Astrocyte (in vitro differentiated cells and primary cell): ENCODE measurements around the gene CRYBA2. TPM values are rescaled to one million over a fixed set of nuclear protein-coding genes. Genes with fewer than 3 reads are reported as not detected.

ENCODE experiments used
- DNase-seq: peaks from one replicate; pipeline ENCODE4 v3.0.0-alpha.2; 2010; ENCODE audit warnings: low read depth
- FAIRE-seq: peaks from 2 replicates; lab custom pipeline; 2011; peaks lifted over from hg19 to GRCh38; lab: Jason Lieb, UNC
- H2AFZ ChIP-seq: 2 replicates; pipeline ENCODE4 v1.6.0; 2012; ENCODE audit warnings: low read depth, low read length, inconsistent platforms
- H3K27ac ChIP-seq: 2 replicates; pipeline ENCODE4 v1.5.1; 2011; ENCODE audit warnings: low read depth, low read length, inconsistent platforms
- H3K27me3 ChIP-seq: 2 replicates; pipeline ENCODE4 v1.6.0; 2011; ENCODE audit warnings: low read length, inconsistent platforms; ENCODE audit not compliant: insufficient read depth
- H3K36me3 ChIP-seq: 2 replicates; pipeline ENCODE4 v1.5.1; 2011; ENCODE audit warnings: low read length, inconsistent platforms; ENCODE audit not compliant: insufficient read depth
- H3K4me1 ChIP-seq: 2 replicates; pipeline ENCODE4 v1.5.1; 2011; ENCODE audit warnings: low read length, inconsistent platforms; ENCODE audit not compliant: insufficient read depth
- H3K4me2 ChIP-seq: 2 replicates; pipeline ENCODE4 v1.6.0; 2012; ENCODE audit warnings: low read length, inconsistent platforms
- H3K4me3 ChIP-seq: 2 replicates; pipeline ENCODE4 v1.5.1; 2011; ENCODE audit warnings: low read depth, mild to moderate bottlenecking, low read length, inconsistent platforms; ENCODE audit not compliant: insufficient read depth
- H3K79me2 ChIP-seq: 2 replicates; pipeline ENCODE4 v1.6.0; 2012; ENCODE audit warnings: mild to moderate bottlenecking, low read length, inconsistent platforms; ENCODE audit not compliant: insufficient read depth
- H3K9ac ChIP-seq: 2 replicates; pipeline ENCODE4 v1.6.0; 2012; ENCODE audit warnings: mild to moderate bottlenecking, low read length, inconsistent platforms
- H3K9me3 ChIP-seq: 2 replicates; pipeline ENCODE4 v1.5.1; 2012; ENCODE audit warnings: low read depth, mild to moderate bottlenecking, low read length, inconsistent platforms; ENCODE audit not compliant: insufficient read depth
- H4K20me1 ChIP-seq: 2 replicates; pipeline ENCODE4 v1.6.0; 2012; ENCODE audit warnings: low read length, inconsistent platforms; ENCODE audit not compliant: insufficient read depth
- H3K27ac Mint-ChIP-seq: one replicate; pipeline ENCODE4 v1.8.0; 2021; ENCODE audit warnings: mild to moderate bottlenecking, mixed read lengths; ENCODE audit not compliant: unreplicated experiment
- H3K27me3 Mint-ChIP-seq: one replicate; pipeline ENCODE4 v1.8.0; 2021; ENCODE audit warnings: low read depth, mixed read lengths; ENCODE audit not compliant: unreplicated experiment
- H3K36me3 Mint-ChIP-seq: one replicate; pipeline ENCODE4 v1.8.0; 2021; ENCODE audit warnings: low read depth, mixed read lengths; ENCODE audit not compliant: unreplicated experiment
- H3K4me1 Mint-ChIP-seq: one replicate; pipeline ENCODE4 v1.8.0; 2021; ENCODE audit warnings: low read depth, mixed read lengths; ENCODE audit not compliant: unreplicated experiment
- H3K4me3 Mint-ChIP-seq: one replicate; pipeline ENCODE4 v1.8.0; 2021; ENCODE audit warnings: mild to moderate bottlenecking, moderate library complexity, mixed read lengths; ENCODE audit not compliant: unreplicated experiment
- H3K9me3 Mint-ChIP-seq: one replicate; pipeline ENCODE4 v1.8.0; 2021; ENCODE audit warnings: mild to moderate bottlenecking, mixed read lengths; ENCODE audit not compliant: unreplicated experiment
- EZH2 ChIP-seq: IDR thresholded peaks from 2 replicates; pipeline ENCODE4 v1.6.1; 2012; ENCODE audit warnings: mild to moderate bottlenecking, low read length, inconsistent platforms; ENCODE audit not compliant: insufficient read depth
- total RNA-seq: library from RNA; stranded (reverse); gene quantifications from 2 replicates; pipeline ENCODE4 v1.2.1, GENCODE V29; 2021
- TF ChIP-seq, protein P1 (sequence below): IDR thresholded peaks from 2 replicates; pipeline ENCODE4 v1.5.1; 2011; ENCODE audit warnings: low read depth, mild to moderate bottlenecking, inconsistent platforms, low read length, moderate library complexity; ENCODE audit not compliant: insufficient read depth

The CRYBA2 gene
- total RNA-seq, 1 donor from 2014 or later, result not detected

DNA sequence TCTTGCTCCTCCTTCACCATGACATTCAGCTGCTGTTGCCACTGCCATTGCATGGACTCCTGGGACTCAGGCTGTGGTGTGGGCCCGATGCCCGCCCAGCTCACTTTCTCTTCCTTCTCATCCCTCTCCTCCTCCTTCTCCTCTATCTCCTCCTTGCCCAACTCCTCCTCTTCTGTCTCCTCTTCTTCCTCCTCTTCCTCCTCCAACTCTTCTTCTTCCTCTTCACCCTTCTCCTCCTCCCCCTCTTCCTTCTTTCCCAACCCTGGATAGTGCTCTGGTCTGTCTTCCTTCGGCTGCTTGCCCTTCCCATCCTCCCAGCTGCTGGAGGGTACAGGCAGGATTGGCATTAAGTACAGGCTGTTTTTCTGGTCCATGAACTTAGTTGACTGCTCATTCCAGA is 10.8 kb upstream of the CRYBA2 start:
- H3K36me3 Mint-ChIP-seq, result no peaks in the 10 kb centered on the region

DNA sequence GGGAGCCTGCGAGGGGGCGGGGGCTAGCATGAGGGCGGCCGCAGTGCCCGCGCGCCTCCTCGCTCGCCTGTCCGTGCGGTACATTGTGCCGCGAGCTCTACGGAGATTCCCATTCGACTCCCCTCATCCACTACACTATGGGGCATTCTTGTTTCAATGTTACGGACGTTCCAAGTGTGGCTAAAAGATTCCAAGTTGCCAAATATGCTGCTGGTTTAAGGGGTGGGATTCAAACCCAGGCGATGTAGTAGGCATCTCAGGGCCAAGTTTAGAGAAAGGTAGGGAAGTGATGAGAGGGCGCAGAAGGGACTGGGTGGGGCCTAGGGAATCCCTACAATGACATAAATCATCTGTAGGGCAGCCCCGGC is 10.0 kb upstream of the CRYBA2 start:
- Mint-ChIP-seq H3K4me3 (no peak overlapping the region), H3K27ac (no peak overlapping the region), H3K9me3 (peaks cover 7% of the 10 kb centered on the region), H3K36me3 (no peaks in the 10 kb centered on the region), H3K4me1 (peaks cover 7% of the 10 kb centered on the region), H3K27me3 (peaks cover 69% of the 10 kb centered on the region)
- no peak for FAIRE-seq
- H3K79me2 ChIP-seq, result no peaks in the 10 kb centered on the region
- no peak for DNase-seq
- TF ChIP-seq, protein P1, sequence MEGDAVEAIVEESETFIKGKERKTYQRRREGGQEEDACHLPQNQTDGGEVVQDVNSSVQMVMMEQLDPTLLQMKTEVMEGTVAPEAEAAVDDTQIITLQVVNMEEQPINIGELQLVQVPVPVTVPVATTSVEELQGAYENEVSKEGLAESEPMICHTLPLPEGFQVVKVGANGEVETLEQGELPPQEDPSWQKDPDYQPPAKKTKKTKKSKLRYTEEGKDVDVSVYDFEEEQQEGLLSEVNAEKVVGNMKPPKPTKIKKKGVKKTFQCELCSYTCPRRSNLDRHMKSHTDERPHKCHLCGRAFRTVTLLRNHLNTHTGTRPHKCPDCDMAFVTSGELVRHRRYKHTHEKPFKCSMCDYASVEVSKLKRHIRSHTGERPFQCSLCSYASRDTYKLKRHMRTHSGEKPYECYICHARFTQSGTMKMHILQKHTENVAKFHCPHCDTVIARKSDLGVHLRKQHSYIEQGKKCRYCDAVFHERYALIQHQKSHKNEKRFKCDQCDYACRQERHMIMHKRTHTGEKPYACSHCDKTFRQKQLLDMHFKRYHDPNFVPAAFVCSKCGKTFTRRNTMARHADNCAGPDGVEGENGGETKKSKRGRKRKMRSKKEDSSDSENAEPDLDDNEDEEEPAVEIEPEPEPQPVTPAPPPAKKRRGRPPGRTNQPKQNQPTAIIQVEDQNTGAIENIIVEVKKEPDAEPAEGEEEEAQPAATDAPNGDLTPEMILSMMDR, result no peak
- TF ChIP-seq EZH2, result no peak
- H3K9ac ChIP-seq, result no peak overlapping the region
- H3K36me3 ChIP-seq, result no peaks in the 10 kb centered on the region
- no peaks in the 10 kb centered on the region for H3K4me1 ChIP-seq
- H2AFZ ChIP-seq, result no peak overlapping the region
- H3K9me3 ChIP-seq, result no peaks in the 10 kb centered on the region
- H3K27ac ChIP-seq, result no peak overlapping the region
- no peaks in the 10 kb centered on the region for H4K20me1 ChIP-seq
- H3K27me3 ChIP-seq, result peaks cover 68% of the 10 kb centered on the region
- no peak overlapping the region for H3K4me2 ChIP-seq
- no peak overlapping the region for H3K4me3 ChIP-seq

More for the DNA sequence above, 10.8 kb upstream of the CRYBA2 start:
- TF ChIP-seq EZH2, result no peak
- TF ChIP-seq, protein P1, result no peak
- Histone ChIP-seq H3K27ac (no peak overlapping the region), H3K4me1 (no peaks in the 10 kb centered on the region), H3K36me3 (no peaks in the 10 kb centered on the region), H4K20me1 (no peaks in the 10 kb centered on the region), H3K4me3 (no peak overlapping the region), H2AFZ (no peak overlapping the region), H3K27me3 (peaks cover 71% of the 10 kb centered on the region), H3K4me2 (no peak overlapping the region), H3K79me2 (no peaks in the 10 kb centered on the region), H3K9me3 (no peaks in the 10 kb centered on the region), H3K9ac (no peak overlapping the region)
- no peak for FAIRE-seq
- Mint-ChIP-seq H3K4me1 (peaks cover 7% of the 10 kb centered on the region), H3K27me3 (peaks cover 70% of the 10 kb centered on the region), H3K9me3 (peaks cover 7% of the 10 kb centered on the region), H3K27ac (no peak overlapping the region), H3K4me3 (no peak overlapping the region)
- DNase-seq, result no peak

DNA sequence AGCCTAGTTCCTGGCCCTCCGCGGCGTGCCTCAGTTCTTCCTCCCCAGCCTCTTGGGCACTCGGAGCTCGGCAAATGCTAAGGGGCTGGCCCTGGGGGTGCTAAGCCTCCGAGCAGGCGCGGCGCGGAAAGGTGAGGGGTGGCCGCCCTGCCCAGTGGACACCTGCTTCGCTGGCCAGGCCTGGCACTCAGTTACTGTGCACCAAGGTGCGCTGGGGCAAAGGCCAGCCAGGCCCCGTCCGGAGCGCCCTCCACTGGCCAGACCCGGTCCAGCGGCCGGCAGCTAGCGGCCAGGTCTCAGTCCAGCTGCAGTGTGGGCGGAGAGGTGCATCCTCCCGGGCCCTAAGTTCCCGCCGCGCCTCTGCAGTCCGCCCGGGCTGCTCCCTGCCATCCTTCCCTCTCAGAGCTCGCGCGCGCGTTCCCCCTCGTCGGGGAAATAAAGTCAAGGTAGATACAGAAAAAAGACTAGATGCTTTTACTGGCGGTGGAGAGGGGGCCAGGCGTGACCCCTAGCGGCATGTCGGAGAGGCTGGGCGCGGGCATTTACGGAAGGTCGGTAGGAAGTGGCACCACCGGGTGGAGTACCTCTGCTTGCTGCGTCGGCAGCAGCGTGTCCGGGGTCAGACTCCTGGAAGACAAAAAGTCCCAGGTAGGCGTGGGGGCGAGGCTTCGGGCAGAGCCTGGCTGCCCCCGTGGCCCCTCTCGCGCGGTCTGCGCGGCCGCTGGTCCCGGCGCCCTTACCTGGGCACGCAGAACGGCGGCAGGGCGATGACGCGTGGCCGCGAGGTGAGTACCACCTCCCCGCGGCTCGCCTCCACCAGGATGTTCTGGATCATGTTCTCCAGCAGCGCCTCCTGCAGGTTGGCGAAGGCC is 9.4 kb upstream of the CRYBA2 start:
- no peak overlapping the region for H3K27ac Mint-ChIP-seq
- H3K79me2 ChIP-seq, result no peaks in the 10 kb centered on the region
- H3K27me3 Mint-ChIP-seq, result peaks cover 72% of the 10 kb centered on the region
- no peaks in the 10 kb centered on the region for H3K36me3 Mint-ChIP-seq
- no peak overlapping the region for H3K9ac ChIP-seq
- peaks cover 7% of the 10 kb centered on the region for H3K9me3 Mint-ChIP-seq
- peak overlapping the region; percentile 33 for H3K4me2 ChIP-seq
- FAIRE-seq, result no peak
- peak; percentile 95 for TF ChIP-seq EZH2
- TF ChIP-seq, protein P1, result no peak
- H4K20me1 ChIP-seq, result no peaks in the 10 kb centered on the region
- H3K4me1 ChIP-seq, result no peaks in the 10 kb centered on the region
- H3K27ac ChIP-seq, result no peak overlapping the region
- no peaks in the 10 kb centered on the region for H3K36me3 ChIP-seq
- no peak overlapping the region for H3K4me3 Mint-ChIP-seq
- no peak overlapping the region for H2AFZ ChIP-seq
- H3K27me3 ChIP-seq, result peaks cover 73% of the 10 kb centered on the region
- no peak overlapping the region for H3K4me3 ChIP-seq
- no peaks in the 10 kb centered on the region for H3K9me3 ChIP-seq
- H3K4me1 Mint-ChIP-seq, result peaks cover 7% of the 10 kb centered on the region
- no peak for DNase-seq
